Ishikawa (cell line): Measurements from ENCODE around the gene NR2E1.

Experiments
- FOXM1 ChIP-seq: IDR thresholded peaks from 2 replicates; pipeline ENCODE4 v1.6.1; 2012; ENCODE audit warnings: low read depth, borderline replicate concordance
- TAF1 ChIP-seq: IDR thresholded peaks from 2 replicates; pipeline ENCODE4 v1.6.1; 2012; ENCODE audit warnings: low read depth, mild to moderate bottlenecking
- YY1 ChIP-seq: IDR thresholded peaks from 2 replicates; pipeline ENCODE4 v1.6.1; 2012; ENCODE audit warnings: low read depth
- TF ChIP-seq, protein P1 (sequence below): IDR thresholded peaks from 2 replicates; pipeline ENCODE4 v1.6.1; 2012

DNA sequence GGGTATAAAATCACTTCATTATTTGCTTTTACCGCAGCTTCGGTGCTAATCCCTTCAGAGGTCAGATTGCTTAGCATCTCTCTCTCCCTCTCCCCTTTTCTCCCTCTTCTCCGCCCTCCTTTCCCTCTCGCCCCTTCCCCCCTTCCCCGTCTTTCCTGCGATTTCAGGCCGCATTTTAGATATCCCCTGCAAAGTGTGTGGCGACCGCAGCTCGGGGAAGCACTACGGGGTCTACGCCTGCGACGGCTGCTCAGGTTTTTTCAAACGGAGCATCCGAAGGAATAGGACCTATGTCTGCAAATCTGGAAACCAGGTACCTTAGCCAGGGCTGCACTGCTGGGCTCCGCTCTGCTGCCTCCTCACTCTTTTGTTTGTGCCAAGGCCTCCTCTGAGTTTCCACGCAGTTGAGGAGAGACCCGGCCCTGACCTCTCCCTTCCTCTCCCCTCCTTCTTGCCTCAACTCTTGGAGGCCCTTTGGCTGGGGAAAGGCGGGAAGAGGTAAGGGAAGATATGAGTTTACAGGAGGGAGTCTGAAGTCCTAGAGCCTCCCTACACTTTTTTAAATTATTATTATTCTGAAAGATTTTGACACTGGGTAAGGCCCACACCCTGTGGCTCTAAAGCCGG is 5.6 kb downstream of the NR2E1 start:
- TF ChIP-seq FOXM1 (no peak), YY1 (no peak), TAF1 (no peak)
- TF ChIP-seq, protein P1, sequence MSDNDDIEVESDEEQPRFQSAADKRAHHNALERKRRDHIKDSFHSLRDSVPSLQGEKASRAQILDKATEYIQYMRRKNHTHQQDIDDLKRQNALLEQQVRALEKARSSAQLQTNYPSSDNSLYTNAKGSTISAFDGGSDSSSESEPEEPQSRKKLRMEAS, result no peak
